ENCODE data around the gene GPR12.

DNA sequence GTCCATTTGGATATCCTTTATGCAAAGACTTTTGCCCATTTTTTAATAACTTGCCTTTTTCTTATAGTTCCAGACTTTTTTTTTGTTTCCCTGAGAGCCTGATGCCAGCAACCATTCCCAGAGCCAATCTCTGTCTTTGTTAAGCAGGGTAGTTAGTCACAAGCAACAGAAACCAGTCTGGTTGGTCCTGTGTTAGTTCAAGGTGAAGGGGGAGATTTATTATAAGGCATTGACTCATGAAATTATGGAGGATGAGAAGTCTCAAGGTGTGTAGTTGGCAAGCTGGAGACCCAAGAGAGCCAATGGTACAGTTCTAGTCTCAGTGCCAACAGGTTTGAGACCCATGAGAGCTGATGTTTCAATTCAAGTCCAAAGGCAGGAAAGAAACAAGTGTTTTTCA lies 33.0 kb downstream of the GPR12 start:
- TF ChIP-seq POLR2AphosphoS5 (IDR thresholded peaks at IDR 0.05; ENCODE audit: borderline replicate concordance, low read depth, low read length) (no peak), EZH2 (IDR thresholded peaks at IDR 0.05) (no peak), FOXP2 (optimal IDR thresholded peaks at IDR 0.05; ENCODE audit: control extremely low read depth, extremely low read length, insufficient read depth) (no peak)
